HG03575 (cell line): ENCODE measurements around the gene TRMT44.

Source experiments
- ATAC-seq: cut with Tn5 transposase; IDR thresholded peaks from one replicate; pipeline ENCODE4 v1.9.1; 2021; ENCODE audit not compliant: unreplicated experiment, insufficient number of reproducible peaks, low FRiP score; ENCODE audit errors: extremely low read depth

TRMT44 gene, protein sequence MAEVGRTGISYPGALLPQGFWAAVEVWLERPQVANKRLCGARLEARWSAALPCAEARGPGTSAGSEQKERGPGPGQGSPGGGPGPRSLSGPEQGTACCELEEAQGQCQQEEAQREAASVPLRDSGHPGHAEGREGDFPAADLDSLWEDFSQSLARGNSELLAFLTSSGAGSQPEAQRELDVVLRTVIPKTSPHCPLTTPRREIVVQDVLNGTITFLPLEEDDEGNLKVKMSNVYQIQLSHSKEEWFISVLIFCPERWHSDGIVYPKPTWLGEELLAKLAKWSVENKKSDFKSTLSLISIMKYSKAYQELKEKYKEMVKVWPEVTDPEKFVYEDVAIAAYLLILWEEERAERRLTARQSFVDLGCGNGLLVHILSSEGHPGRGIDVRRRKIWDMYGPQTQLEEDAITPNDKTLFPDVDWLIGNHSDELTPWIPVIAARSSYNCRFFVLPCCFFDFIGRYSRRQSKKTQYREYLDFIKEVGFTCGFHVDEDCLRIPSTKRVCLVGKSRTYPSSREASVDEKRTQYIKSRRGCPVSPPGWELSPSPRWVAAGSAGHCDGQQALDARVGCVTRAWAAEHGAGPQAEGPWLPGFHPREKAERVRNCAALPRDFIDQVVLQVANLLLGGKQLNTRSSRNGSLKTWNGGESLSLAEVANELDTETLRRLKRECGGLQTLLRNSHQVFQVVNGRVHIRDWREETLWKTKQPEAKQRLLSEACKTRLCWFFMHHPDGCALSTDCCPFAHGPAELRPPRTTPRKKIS

DNA sequence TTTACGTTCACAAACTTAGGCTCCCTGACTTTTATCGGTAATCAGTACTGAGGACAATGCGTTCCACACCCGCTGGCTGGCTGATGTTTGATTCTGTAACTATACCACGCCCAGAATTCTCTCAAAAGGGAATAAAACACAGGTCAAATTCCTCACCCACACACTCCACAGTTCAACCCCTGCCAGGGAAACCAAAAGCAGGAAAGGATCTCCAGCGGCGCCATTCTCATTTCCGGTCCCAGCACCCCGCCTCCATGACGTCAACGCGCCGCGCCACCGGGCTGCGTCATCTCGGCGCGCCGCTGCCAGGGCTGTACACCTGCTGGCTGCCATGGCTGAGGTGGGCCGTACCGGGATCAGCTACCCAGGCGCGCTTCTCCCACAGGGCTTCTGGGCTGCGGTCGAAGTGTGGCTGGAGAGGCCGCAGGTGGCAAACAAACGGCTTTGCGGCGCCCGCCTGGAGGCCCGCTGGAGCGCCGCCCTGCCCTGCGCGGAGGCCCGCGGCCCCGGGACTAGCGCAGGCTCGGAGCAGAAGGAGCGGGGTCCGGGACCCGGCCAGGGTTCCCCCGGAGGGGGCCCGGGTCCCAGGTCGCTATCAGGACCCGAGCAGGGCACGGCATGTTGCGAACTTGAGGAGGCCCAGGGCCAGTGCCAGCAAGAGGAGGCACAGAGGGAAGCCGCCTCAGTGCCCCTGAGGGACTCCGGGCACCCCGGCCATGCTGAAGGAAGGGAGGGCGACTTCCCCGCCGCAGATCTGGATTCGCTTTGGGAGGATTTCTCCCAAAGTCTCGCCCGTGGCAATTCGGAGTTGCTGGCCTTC lies at the start of gene TRMT44, which contains the start of gene ACOX3:
Gene TRMT44 (plus strand): TSS at position 286 of the 820 bp plus-strand sequence. CDS start 46 bp downstream, at position 332.
Gene ACOX3 (minus strand): TSS at position 232 of the 820 bp plus-strand sequence. CDS start 24,202 bp downstream, outside the sequence.
- ATAC-seq, result no peak

DNA sequence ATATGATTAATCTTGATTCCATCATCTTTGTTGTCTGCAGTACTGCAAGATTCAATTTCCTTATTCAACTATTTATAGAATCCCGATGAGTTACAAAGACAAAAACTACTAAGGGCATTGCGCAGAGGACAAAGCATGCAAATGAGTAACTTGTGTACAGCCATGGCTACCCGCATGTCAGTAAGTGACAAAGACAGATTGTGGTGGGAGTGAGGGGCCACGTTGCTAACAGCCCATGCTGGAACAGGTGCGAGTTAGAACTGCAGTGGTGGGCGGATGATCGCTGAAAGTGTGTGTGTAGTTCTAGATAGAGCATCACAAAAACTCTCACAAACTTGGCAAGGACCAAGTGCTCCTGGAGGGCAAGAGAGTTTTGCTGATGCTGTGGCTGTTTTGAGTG lies 49.5 kb upstream of the TRMT44 start:
- ATAC-seq, result no peak

DNA sequence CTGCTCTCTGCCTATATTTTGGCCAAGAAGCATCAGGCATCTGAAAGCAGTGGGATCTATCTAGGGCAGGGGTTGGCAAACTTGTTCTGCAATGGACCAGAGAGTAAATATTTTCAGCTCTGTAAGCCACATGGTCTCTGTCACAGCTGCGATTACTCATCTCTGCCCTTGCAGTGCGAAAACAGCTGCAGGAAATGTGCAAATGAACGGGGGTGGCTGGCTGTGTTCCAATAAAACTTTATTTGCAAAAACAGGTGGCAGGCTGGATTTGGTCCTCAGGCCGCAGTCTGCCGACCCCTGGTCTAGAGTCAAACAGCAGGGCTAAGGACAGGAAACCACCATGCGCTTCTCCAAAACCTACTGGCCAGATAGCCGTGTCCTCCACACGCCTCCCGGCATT lies 48.6 kb upstream of the TRMT44 start:
- no peak for ATAC-seq

DNA sequence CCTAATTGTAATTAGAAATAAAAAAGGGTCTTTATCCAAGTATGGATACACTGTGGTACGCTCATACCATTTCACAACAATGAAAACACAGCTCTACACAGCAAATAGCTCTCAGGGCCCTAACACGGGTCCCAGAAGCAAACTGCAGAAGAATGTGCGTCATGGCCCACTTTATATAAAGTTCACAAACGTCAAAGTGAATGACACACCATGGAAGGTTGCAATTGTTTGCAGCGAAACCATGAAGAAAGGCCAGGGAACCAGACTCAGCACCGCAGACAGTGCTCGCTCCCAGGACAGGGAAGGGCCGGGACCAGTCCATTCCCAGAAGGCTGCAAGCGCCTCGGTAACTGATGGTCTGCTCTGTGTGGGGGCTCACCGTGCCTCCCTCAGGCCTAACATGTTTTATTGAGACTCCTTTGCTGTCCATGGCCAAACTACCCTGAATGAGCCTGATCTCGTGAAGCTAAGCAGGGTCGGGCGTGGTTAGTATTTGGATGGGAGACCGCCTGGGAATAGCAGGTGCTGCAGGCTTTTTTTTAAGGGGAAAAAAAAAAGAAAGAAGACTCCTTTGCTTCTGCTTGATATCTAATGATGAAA lies 47.9 kb upstream of the TRMT44 start:
- ATAC-seq, result no peak

DNA sequence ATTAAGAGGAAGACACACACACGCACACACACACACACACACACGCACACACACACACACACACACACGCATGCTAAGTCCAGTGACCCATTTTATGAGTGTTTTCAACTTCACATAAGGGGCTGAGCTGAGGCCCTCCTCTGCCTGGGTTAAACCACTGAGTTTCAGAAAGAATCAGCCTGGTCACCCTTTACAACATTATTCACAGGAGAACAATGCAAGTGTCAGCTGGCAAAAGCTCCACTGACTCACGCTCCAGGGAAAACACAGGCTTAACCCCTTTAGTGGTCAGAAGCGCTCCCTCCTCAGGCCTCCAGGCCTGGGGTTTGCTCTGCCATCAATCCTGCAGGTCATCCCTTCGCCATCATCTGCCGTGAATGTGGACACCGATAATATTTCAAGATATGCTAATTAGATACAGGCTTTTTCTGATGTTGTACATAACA lies 47.0 kb upstream of the TRMT44 start:
- no peak for ATAC-seq

DNA sequence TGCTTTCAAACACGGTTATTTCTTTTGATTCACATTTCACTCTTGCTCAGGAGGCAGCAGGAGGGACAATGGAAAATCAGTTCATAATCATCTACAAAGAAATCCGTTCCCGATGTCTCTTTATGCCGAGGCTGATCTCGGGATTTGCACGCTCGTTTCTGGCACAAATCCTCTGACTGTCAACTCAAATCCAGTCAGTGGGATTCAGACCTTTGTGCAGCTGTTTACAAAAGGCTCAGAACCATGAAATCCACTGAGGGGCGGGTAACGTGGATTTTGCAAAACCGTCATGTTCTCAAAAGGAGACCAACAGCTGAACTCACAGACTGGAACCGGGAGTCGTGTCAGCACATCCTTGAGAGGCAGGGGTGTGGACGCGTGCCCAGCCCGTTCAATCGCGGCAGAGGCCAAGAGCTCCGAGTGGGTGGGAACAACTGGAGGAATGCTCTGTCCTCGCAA lies 46.5 kb upstream of the TRMT44 start:
- ATAC-seq, result no peak

DNA sequence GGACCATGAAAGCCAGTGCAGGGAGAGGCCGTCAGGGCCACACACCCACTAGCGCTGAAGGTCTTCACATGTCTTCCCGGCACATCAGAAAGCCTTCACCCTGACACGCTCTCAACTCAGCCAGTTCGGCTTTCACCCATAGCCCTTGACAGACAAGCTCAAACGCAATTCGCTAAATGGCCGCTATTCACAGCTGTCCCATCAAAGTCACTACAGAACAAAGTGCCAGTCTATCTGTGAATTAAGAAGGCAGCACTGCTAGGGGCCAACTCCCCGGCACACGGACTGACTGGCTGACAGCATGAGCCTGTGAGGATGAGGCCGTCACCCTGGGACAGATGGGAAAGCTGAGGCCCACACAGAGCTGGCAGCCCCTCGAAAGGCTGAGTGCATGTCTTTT lies 45.8 kb upstream of the TRMT44 start:
- no peak for ATAC-seq

DNA sequence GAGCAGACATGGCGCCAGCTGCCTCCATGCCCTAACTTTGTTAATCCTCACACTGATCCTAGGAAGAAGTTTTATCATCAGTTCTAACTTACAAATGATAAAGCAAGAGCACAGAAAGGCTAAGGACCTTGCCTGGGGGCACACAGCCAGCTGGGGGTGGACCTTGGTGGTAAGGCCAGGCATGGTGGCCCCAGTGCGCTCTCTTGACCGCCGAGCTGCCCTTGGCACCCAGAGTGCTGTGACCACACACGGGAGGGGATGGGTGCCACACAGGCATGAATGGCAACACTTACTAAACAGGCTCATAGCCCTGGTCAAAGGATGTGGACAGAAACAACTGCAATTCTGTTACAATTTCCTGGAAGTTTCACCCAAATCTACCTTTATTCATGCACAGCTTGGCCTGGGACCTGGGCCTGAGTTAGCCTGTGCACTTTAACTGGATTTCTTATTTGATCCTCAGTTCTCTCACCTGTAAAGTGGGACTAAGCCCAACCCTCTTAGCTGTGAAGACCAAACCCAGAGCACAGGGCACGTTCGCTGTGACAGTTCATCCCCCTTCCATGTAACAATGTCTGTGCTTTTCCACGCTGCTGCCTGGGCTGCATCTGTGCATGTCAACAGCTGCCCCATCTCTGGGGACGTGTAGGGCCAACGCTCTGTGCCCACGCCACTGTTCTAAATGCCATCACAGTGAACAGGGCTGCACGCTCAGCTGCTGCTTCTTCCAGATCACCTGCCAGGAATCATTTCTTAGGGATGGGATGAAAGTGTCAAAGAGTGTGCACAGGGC lies 44.9 kb upstream of the TRMT44 start:
- no peak for ATAC-seq

DNA sequence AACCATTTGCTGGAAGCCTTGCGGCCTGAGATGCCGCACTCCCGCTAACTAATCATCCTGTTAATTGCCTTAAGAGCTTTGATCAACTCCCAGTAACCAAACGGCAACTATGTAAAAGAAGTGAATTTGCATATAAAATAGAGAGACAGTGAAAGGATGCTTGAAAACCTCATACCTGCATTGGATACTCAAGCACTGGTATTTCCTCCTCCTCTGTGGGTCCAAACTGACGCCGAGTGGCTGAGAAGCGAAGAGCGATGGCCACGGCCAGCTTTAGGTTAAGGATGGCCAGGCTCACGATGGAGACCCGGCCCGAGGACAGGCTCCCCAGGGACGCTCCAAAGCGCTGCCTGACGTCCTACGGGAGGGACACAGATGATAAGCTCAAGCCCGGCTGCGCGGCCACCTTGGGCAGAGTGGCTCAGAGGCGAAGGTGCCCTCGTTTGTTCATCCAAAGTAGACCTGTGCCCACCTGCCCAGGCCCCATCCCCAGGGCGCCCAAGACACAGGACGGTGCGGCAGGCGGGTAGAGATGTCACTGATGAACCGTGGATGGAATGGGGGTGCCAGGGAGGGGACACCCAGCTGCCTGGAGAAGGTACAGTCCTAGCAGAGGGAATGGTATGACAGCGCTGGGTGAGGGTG lies 43.7 kb upstream of the TRMT44 start:
- ATAC-seq, result no peak

DNA sequence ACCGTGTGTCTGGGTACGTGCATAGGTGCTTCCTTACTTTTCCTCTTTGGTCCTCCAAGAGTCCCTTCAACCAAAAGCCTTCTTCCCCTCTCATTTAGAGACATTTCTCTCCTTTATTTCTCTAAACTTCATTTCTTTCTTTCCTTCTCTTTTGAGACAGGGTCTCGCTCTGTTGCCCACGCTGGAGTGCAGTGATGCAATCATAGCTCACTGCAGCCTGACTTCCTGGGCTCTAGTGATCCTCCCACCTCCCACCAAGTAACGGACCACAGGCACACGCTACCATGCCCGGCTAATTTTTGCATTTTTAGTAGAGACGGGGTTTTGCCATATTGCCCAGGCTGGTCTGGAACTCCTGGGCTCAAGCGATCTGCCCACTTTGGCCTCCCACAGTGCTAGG lies 42.2 kb upstream of the TRMT44 start:
- ATAC-seq, result no peak

DNA sequence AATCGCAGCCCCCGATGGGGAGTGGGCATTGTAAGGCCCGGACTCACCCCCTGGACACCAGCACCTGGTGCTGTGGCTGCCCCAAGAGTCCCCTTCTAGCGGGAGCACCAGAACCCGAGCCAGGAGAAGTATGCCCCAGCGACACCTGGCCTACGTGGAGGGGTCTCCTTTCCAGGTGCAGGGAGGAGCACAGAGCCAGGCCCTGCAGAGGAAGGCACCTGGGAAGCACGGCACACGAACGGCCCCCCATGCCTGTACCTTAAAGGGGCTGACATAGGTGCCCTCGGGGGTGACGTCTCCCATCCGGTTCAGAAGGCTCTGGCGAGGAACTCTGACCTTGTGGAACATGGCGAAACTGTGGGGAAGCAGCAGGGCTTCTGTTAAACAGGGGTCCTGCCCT lies 41.3 kb upstream of the TRMT44 start:
- no peak for ATAC-seq

DNA sequence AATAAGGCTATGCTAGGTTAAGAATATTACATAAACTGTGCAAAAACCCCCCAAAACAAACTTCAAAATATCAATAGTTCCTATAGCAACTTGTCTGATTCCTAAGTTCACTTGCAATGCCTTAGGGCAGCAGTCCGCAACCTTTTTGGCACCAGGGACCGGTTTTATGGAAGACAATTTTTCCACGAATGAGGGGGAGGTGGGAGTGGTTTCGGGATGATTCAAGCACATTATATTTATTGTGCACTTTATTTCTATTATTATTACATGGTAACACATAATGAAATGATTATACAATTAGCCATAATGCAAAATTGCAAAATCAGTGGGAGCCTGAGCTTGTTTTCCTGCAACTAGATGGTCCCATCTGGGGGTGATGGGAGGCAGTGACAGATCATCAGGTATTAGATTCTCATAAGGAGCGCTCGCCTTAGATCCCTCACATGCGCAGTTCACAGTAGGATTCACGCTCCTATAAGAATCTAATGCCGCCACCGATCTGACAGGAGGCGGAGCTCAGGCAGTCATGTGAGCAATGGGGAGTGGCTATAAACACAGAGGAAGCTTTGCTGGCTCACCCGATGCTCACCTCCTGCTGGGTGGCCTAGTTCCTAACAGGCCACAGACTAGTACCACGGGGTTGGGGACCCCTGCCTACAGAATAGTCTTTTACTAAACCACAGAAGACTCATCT lies 39.8 kb upstream of the TRMT44 start:
- no peak for ATAC-seq

DNA sequence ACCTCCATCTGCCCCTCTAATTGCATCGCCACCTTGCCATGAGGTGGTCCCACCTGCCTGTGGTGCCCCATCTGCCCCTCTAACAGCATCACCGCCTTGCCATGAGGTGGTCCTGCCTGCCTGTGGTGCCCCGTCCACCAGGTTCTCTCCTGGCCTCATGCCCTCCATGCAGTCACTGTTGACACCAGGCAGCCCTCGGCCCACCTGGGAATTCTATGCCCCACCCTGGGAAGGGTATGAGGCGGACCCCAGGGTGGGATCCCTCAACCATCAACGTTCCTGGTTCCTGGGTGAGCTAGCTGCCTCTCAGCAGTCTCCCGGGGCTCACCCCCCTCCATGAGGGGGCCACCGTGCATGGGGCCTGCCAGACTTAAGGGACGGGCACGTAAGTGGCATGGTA lies 38.9 kb upstream of the TRMT44 start:
- no peak for ATAC-seq

DNA sequence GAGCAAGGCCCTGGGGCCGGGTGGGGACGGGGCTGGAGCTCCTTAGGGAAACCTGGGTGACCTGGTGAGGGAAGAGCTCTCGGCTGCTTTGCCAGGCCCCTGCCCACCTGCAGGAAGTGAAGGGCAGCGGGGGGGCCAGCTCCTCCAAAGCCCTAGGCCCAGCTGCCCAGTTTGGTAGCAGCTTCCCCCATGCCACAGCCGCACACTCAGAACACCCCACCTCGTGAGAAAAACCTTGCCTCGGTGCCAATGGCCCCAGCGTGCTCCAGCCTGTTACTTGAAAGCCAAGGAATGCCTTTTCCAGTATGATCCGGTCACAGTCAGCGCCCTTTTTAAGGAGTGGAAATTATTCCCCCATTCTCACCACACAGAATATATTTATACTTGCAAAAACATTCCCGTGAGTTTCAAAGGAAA lies 38.4 kb upstream of the TRMT44 start:
- no peak for ATAC-seq

DNA sequence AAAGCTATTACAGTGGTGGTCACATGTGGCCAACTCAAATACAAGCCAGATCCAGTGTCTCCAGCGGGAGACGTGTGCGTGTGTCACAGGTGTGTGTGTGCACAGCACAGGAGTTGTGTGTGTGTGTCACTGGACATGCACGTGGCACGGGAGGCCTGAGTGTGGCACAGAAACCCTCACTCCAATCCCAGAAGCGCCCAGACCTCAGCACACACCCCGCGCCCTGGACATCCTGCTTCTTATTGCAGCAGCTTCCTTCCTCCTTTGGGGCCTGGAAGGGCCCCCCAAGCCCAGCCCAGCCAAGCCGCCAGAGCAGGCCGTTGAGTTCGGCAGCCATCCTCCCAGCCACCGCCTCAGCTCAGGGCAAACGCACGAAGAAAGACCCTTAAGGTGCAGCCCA lies 37.9 kb upstream of the TRMT44 start:
- no peak for ATAC-seq

DNA sequence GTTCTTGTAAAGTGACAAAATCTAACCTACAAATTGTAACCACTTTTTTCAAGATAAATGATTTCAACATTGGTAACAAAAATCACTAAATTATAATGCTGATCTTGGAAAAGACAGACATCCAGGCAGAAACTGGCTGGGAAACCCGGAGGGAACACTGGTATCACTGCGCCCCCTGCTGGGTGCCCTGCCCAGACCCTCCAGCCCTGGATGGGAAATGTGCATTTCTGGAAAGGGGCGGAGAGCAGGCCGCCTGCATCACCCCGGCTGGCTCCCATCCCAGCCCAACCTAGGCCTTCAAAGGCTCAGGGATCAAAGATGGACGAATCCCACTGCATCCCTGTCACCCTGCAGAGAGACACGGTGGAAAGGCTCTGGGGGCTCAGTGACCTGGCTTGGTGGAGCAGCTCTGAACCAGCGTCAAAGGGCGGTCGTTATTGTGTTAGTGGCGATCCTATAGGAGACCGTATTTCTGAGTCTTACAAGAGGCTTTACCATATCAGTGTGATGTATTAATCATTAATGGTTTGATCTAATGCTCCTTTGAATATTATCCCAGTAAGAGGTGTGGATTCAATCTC lies 37.3 kb upstream of the TRMT44 start:
- ATAC-seq, result no peak

DNA sequence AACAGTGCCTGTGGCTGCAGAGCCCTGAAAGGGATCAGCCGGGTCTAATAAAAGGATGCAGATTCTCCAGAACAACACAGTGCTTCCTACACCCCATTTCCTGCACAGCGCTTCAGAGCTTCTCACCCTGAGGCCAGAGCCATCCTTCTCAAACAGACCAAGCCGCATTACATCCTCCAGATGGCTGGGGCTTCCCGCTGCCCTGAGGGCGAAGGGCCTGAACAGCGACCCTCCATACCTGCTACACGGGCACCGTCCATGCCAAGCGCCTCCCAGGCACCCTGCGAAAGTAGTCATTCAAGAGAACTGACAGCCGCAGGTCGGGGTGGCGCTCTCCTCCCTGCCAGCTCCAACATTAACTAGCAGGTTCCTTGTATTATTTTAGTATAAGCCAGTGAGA lies 36.6 kb upstream of the TRMT44 start:
- no peak for ATAC-seq
